H1 (cell line): ENCODE data around the gene KRT13. TPM values are rescaled to one million over a fixed set of nuclear protein-coding genes. Genes with fewer than 3 reads are reported as not detected.

Experiments used
- E2F6 ChIP-seq: IDR thresholded peaks from 2 replicates; pipeline ENCODE4 v1.6.1; 2012; ENCODE audit warnings: inconsistent platforms
- MAX ChIP-seq: IDR thresholded peaks from 2 replicates; pipeline ENCODE4 v1.6.1; 2012; ENCODE audit warnings: inconsistent platforms
- NANOG ChIP-seq: IDR thresholded peaks from 2 replicates; pipeline ENCODE4 v1.6.1; 2011; ENCODE audit warnings: low read length, low read depth, mild to moderate bottlenecking, inconsistent platforms; ENCODE audit not compliant: insufficient read depth, poor library complexity, severe bottlenecking
- RXRA ChIP-seq: IDR thresholded peaks from 2 replicates; pipeline ENCODE4 v1.6.1; 2011; ENCODE audit warnings: low read depth, mild to moderate bottlenecking, low read length, moderate library complexity; ENCODE audit not compliant: insufficient read depth
- TAF7 ChIP-seq: optimal IDR thresholded peaks from 2 replicates; pipeline ENCODE3; 2011; ENCODE audit warnings: low read depth, mild to moderate bottlenecking, inconsistent platforms, low read length, moderate library complexity, borderline replicate concordance
- polyA plus RNA-seq, 7 experiments: library from polyadenylated mRNA; depleted of rRNA in 3 of 7; stranded (reverse) in 5 of 7; unstranded in 2 of 7; fragments of >200 nt in 5 of 7; fragments of 200-250 nt in 2 of 7; gene quantifications; 1 replicate in 5 of 7; 2 replicates in 1 of 7; 4 replicates in 1 of 7; pipeline versions ENCODE4 v1.2.1 to v1.2.3, GENCODE V29; 2011 to 2013; ENCODE audit warnings: missing spikeins in 2 of 7, mixed read lengths in 2 of 7
- total RNA-seq: library from RNA; stranded (reverse); fragmentation: NEBNext Ultra II Directional; extraction: Animal tissue kit (Norgen Biotek cat#: 25700); gene quantifications from 2 replicates; pipeline ENCODE4 v1.2.1, GENCODE V29; 2021
- TF ChIP-seq, protein P1 (sequence below): fragments of 300-600 bp; sonication (generic); IDR thresholded peaks from 2 replicates; pipeline ENCODE4 v1.7.1; 2012; ENCODE audit warnings: low read length, moderate library complexity, mild to moderate bottlenecking, inconsistent platforms; ENCODE audit not compliant: insufficient replicate concordance
- TF ChIP-seq, protein P2 (sequence below): IDR thresholded peaks from 2 replicates; pipeline ENCODE4 v1.6.1; 2011; ENCODE audit warnings: low read depth, mild to moderate bottlenecking, low read length; ENCODE audit not compliant: insufficient read depth

The KRT13 gene
- total and polyA plus RNA-seq, 2 of the 8 experiments (the other 6 are each of a cell fraction or from before 2014, with no cell fraction given): 0.09 TPM; not detected in 1

- TF ChIP-seq, protein P1, sequence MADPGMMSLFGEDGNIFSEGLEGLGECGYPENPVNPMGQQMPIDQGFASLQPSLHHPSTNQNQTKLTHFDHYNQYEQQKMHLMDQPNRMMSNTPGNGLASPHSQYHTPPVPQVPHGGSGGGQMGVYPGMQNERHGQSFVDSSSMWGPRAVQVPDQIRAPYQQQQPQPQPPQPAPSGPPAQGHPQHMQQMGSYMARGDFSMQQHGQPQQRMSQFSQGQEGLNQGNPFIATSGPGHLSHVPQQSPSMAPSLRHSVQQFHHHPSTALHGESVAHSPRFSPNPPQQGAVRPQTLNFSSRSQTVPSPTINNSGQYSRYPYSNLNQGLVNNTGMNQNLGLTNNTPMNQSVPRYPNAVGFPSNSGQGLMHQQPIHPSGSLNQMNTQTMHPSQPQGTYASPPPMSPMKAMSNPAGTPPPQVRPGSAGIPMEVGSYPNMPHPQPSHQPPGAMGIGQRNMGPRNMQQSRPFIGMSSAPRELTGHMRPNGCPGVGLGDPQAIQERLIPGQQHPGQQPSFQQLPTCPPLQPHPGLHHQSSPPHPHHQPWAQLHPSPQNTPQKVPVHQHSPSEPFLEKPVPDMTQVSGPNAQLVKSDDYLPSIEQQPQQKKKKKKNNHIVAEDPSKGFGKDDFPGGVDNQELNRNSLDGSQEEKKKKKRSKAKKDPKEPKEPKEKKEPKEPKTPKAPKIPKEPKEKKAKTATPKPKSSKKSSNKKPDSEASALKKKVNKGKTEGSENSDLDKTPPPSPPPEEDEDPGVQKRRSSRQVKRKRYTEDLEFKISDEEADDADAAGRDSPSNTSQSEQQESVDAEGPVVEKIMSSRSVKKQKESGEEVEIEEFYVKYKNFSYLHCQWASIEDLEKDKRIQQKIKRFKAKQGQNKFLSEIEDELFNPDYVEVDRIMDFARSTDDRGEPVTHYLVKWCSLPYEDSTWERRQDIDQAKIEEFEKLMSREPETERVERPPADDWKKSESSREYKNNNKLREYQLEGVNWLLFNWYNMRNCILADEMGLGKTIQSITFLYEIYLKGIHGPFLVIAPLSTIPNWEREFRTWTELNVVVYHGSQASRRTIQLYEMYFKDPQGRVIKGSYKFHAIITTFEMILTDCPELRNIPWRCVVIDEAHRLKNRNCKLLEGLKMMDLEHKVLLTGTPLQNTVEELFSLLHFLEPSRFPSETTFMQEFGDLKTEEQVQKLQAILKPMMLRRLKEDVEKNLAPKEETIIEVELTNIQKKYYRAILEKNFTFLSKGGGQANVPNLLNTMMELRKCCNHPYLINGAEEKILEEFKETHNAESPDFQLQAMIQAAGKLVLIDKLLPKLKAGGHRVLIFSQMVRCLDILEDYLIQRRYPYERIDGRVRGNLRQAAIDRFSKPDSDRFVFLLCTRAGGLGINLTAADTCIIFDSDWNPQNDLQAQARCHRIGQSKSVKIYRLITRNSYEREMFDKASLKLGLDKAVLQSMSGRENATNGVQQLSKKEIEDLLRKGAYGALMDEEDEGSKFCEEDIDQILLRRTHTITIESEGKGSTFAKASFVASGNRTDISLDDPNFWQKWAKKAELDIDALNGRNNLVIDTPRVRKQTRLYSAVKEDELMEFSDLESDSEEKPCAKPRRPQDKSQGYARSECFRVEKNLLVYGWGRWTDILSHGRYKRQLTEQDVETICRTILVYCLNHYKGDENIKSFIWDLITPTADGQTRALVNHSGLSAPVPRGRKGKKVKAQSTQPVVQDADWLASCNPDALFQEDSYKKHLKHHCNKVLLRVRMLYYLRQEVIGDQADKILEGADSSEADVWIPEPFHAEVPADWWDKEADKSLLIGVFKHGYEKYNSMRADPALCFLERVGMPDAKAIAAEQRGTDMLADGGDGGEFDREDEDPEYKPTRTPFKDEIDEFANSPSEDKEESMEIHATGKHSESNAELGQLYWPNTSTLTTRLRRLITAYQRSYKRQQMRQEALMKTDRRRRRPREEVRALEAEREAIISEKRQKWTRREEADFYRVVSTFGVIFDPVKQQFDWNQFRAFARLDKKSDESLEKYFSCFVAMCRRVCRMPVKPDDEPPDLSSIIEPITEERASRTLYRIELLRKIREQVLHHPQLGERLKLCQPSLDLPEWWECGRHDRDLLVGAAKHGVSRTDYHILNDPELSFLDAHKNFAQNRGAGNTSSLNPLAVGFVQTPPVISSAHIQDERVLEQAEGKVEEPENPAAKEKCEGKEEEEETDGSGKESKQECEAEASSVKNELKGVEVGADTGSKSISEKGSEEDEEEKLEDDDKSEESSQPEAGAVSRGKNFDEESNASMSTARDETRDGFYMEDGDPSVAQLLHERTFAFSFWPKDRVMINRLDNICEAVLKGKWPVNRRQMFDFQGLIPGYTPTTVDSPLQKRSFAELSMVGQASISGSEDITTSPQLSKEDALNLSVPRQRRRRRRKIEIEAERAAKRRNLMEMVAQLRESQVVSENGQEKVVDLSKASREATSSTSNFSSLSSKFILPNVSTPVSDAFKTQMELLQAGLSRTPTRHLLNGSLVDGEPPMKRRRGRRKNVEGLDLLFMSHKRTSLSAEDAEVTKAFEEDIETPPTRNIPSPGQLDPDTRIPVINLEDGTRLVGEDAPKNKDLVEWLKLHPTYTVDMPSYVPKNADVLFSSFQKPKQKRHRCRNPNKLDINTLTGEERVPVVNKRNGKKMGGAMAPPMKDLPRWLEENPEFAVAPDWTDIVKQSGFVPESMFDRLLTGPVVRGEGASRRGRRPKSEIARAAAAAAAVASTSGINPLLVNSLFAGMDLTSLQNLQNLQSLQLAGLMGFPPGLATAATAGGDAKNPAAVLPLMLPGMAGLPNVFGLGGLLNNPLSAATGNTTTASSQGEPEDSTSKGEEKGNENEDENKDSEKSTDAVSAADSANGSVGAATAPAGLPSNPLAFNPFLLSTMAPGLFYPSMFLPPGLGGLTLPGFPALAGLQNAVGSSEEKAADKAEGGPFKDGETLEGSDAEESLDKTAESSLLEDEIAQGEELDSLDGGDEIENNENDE: no peak
- no peak for TF ChIP-seq NANOG
- TF ChIP-seq E2F6: no peak
- no peak for TF ChIP-seq TAF7
- TF ChIP-seq RXRA: no peak
- TF ChIP-seq, protein P2, sequence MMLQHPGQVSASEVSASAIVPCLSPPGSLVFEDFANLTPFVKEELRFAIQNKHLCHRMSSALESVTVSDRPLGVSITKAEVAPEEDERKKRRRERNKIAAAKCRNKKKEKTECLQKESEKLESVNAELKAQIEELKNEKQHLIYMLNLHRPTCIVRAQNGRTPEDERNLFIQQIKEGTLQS: no peak
- TF ChIP-seq MAX: no peak
These were observed 19.1 kb downstream of the KRT13 start (continued) for GRCh38 chr17:41486316-41486715.
